ENCODE measurements around the gene FAM8A1.

The FAM8A1 gene

GRCh38 chr6:17653198-17653882, 53.2 kb downstream of the FAM8A1 start:
- in situ Hi-C loops (cut with MboI; ENCODE audit: low sequenced_read_pairs): no loop called here

- in situ Hi-C loops (cut with MboI; ENCODE audit: low sequenced_read_pairs): no loop called here
These were observed 56.0 kb downstream of the FAM8A1 start for GRCh38 chr6:17656092-17656491.

GRCh38 chr6:17656644-17657043, 56.5 kb downstream of the FAM8A1 start:
- in situ Hi-C loops (cut with MboI; ENCODE audit: low sequenced_read_pairs): no loop called here

Data from HL-60/S4 treated with retinoic acid at 250 ng/mL for 4 days and 3 days (cell line).